Measurements from ENCODE around the gene GPR157.

DNA sequence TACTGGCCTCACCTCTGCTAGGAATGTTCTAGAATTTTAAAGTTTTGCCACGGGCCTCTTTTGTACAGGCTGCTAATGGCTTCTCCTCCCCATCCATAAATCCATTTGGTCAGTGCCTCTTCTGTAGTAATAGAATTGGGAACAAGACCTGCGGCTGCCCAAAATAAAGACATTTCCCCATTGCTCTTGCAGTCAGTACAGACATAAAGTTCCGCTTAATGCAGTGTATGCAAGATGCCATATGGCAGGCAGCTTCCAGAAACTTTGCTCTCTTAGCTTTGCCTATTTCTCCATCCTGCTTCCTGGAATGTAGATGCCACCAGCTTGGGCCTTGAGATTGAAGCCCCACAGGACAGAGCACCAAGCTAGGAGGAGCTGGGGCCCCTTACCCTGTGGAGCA, 55.8 kb downstream of the GPR157 start:
- TF ChIP-seq CTCF (IDR thresholded peaks at IDR 0.05) (no peak), POLR2A (IDR thresholded peaks at IDR 0.05) (no peak)
